SK-N-SH (cell line): Measurements from ENCODE around the gene CSTF2T. TPM values are rescaled to one million over a fixed set of nuclear protein-coding genes. Genes with fewer than 3 reads are reported as not detected.

Experiments
- CTCF ChIA-PET: fragments of 300-600, 350-600 bp; formaldehyde crosslinking; extraction: SDS; loops from one replicate; lab custom pipeline; 2021; lab: Yijun Ruan, JAX
- POLR2A ChIA-PET: fragments of 350-600 bp; sonication (Branson Sonifier 250); formaldehyde crosslinking; extraction: SDS; loops from one replicate; lab custom pipeline; 2020; ENCODE audit warnings: antibody characterized with exemption, inconsistent platforms; lab: Yijun Ruan, JAX
- DNase-seq: peaks from one replicate; pipeline ENCODE4 v3.0.0; 2012
- H2AFZ ChIP-seq: fragments of 200-600 bp; sonication (generic); 2 replicates; pipeline ENCODE4 v1.8.1; 2016; ENCODE audit warnings: antibody characterized with exemption, mild to moderate bottlenecking, low read depth
- H3F3A ChIP-seq: fragments of 200-600 bp; sonication (generic); replicated peaks from 2 replicates; pipeline ENCODE3; 2016; ENCODE audit warnings: antibody characterized with exemption, mild to moderate bottlenecking; ENCODE audit not compliant: insufficient read depth
- H3K27ac ChIP-seq, 2 experiments: fragments of 200-500 bp in 1 of 2; fragments of 200-600 bp in 1 of 2; sonication (Bioruptor generic) in 1 of 2; sonication (generic), shearing (Covaris generic) in 1 of 2; 2 replicates each; pipeline versions ENCODE4 v1.5.1 to v1.6.1; 2014 to 2016; ENCODE audit warnings: low read depth in 2 of 2, inconsistent platforms in 1 of 2, low read length in 1 of 2, mild to moderate bottlenecking in 1 of 2, mixed read lengths in 1 of 2
- H3K27me3 ChIP-seq: fragments of 200-600 bp; sonication (generic), shearing (Covaris generic); 2 replicates; pipeline ENCODE4 v1.6.1; 2016; ENCODE audit warnings: mixed run types; ENCODE audit not compliant: insufficient read depth
- H3K36me3 ChIP-seq, 2 experiments: fragments of 200-500 bp in 1 of 2; fragments of 200-600 bp in 1 of 2; sonication (Bioruptor generic) in 1 of 2; sonication (generic) in 1 of 2; replicated peaks in 1 of 2; 2 replicates each; pipeline versions ENCODE3 to v1.5.1; 2014 to 2016; ENCODE audit warnings: low read length in 1 of 2, mild to moderate bottlenecking in 1 of 2; ENCODE audit not compliant: insufficient read depth in 2 of 2, control insufficient read depth in 1 of 2
- H3K4me1 ChIP-seq, 2 experiments: fragments of 200-500 bp in 1 of 2; fragments of 200-600 bp in 1 of 2; sonication (Bioruptor generic) in 1 of 2; sonication (generic), shearing (Covaris generic) in 1 of 2; 2 replicates each; pipeline versions ENCODE4 v1.5.1 to v1.6.1; 2014 to 2016; ENCODE audit warnings: low read depth in 1 of 2, low read length in 1 of 2, mixed run types in 1 of 2; ENCODE audit not compliant: insufficient read depth in 2 of 2, control insufficient read depth in 1 of 2
- H3K4me2 ChIP-seq: fragments of 200-600 bp; sonication (generic), shearing (Covaris generic); 2 replicates; pipeline ENCODE4 v1.6.1; 2017; ENCODE audit warnings: mixed run types
- H3K4me3 ChIP-seq, 2 experiments: fragments of 200-500 bp in 1 of 2; fragments of 200-600 bp in 1 of 2; sonication (Bioruptor generic) in 1 of 2; sonication (generic), shearing (Covaris generic) in 1 of 2; 2 replicates each; pipeline versions ENCODE4 v1.5.1 to v1.8.1; 2014 to 2016; ENCODE audit warnings: low read depth in 2 of 2, inconsistent platforms in 1 of 2, low read length in 1 of 2, mild to moderate bottlenecking in 1 of 2, mixed read lengths in 1 of 2, moderate library complexity in 1 of 2
- H3K79me2 ChIP-seq: fragments of 200-600 bp; sonication (generic); 2 replicates; pipeline ENCODE4 v1.8.1; 2017; ENCODE audit warnings: mild to moderate bottlenecking; ENCODE audit not compliant: insufficient read depth
- H3K9ac ChIP-seq: fragments of 200-600 bp; sonication (generic); 2 replicates; pipeline ENCODE4 v1.6.1; 2017; ENCODE audit warnings: mixed run types
- H3K9me2 ChIP-seq: fragments of 200-600 bp; sonication (generic); 2 replicates; pipeline ENCODE4 v1.6.1; 2017; ENCODE audit warnings: mixed run types
- H3K9me3 ChIP-seq: fragments of 200-600 bp; sonication (generic); 2 replicates; pipeline ENCODE4 v1.6.1; 2017; ENCODE audit warnings: mixed run types, mild to moderate bottlenecking, moderate library complexity
- H4K20me1 ChIP-seq: fragments of 200-600 bp; sonication (generic); 2 replicates; pipeline ENCODE4 v1.6.1; 2017; ENCODE audit warnings: mild to moderate bottlenecking, mixed run types; ENCODE audit not compliant: insufficient read depth
- CTCF ChIP-seq: fragments of 200-600 bp; sonication (generic); IDR thresholded peaks from 2 replicates; pipeline ENCODE4 v1.6.1; 2017; ENCODE audit warnings: antibody characterized with exemption, mild to moderate bottlenecking, moderate library complexity
- ELF1 ChIP-seq: IDR thresholded peaks from 2 replicates; pipeline ENCODE4 v1.4.0; 2012
- EP300 ChIP-seq, 2 experiments: IDR thresholded peaks; 2 replicates each; pipeline versions ENCODE4 v1.4.0 to v1.6.1; 2012; ENCODE audit warnings: borderline replicate concordance in 1 of 2, low read depth in 1 of 2, low read length in 1 of 2
- EZH2phosphoT487 ChIP-seq: fragments of 200-600 bp; sonication (generic); IDR thresholded peaks from 2 replicates; pipeline ENCODE4 v1.6.1; 2017; ENCODE audit warnings: low read depth, mixed run types, mild to moderate bottlenecking, antibody characterized with exemption, moderate library complexity, borderline replicate concordance
- FOXM1 ChIP-seq: IDR thresholded peaks from 2 replicates; pipeline ENCODE4 v1.4.0; 2012; ENCODE audit warnings: low read depth, mild to moderate bottlenecking
- GABPA ChIP-seq: IDR thresholded peaks from 2 replicates; pipeline ENCODE4 v1.4.0; 2012; ENCODE audit warnings: low read depth, mild to moderate bottlenecking
- GATA2 ChIP-seq: sonication (generic); formaldehyde crosslinking; IDR thresholded peaks from 2 replicates; pipeline ENCODE4 v1.5.0; 2020; ENCODE audit warnings: mild to moderate bottlenecking, missing genetic modification reagents
- IRF3 ChIP-seq: fragments of 150-350 bp; IDR thresholded peaks from 2 replicates; pipeline ENCODE4 v1.6.1; 2016; ENCODE audit warnings: mild to moderate bottlenecking, low read depth, low read length
- JUND ChIP-seq: IDR thresholded peaks from 2 replicates; pipeline ENCODE4 v1.4.0; 2012
- NFIC ChIP-seq: IDR thresholded peaks from 2 replicates; pipeline ENCODE4 v1.4.0; 2012; ENCODE audit warnings: borderline replicate concordance
- NRF1 ChIP-seq: IDR thresholded peaks from 2 replicates; pipeline ENCODE4 v1.6.1; 2012; ENCODE audit warnings: low read depth, mild to moderate bottlenecking, low read length
- PBX3 ChIP-seq: IDR thresholded peaks from 2 replicates; pipeline ENCODE4; 2012
- POLR2AphosphoS5 ChIP-seq: IDR thresholded peaks from 2 replicates; pipeline ENCODE4 v1.6.1; 2012; ENCODE audit warnings: low read depth, low read length
- RAD21 ChIP-seq: IDR thresholded peaks from 2 replicates; pipeline ENCODE4 v1.6.1; 2012; ENCODE audit warnings: mild to moderate bottlenecking, low read length
- RCOR1 ChIP-seq: fragments of 150-350 bp; IDR thresholded peaks from 2 replicates; pipeline ENCODE4 v1.6.1; 2017; ENCODE audit warnings: antibody characterized with exemption, low read length
- RFX5 ChIP-seq: IDR thresholded peaks from 2 replicates; pipeline ENCODE4 v1.6.1; 2012; ENCODE audit warnings: mild to moderate bottlenecking, improper control_type of control experiment, low read length
- TAF1 ChIP-seq: IDR thresholded peaks from 2 replicates; pipeline ENCODE4 v1.6.1; 2012; ENCODE audit warnings: low read depth, mild to moderate bottlenecking, low read length, moderate library complexity, borderline replicate concordance
- TEAD4 ChIP-seq: IDR thresholded peaks from 2 replicates; pipeline ENCODE4 v1.4.0; 2012; ENCODE audit warnings: mild to moderate bottlenecking, borderline replicate concordance; ENCODE audit not compliant: insufficient read depth
- USF2 ChIP-seq: fragments of 150-350 bp; IDR thresholded peaks from 2 replicates; pipeline ENCODE4 v1.6.1; 2017; ENCODE audit warnings: antibody characterized with exemption, low read length, low read depth, borderline replicate concordance
- YY1 ChIP-seq: IDR thresholded peaks from 2 replicates; pipeline ENCODE4 v1.4.0; 2012; ENCODE audit warnings: low read depth, mild to moderate bottlenecking
- WGBS: methylation state at CpG from one replicate; pipeline ENCODE4 v1.1.6; 2017; ENCODE audit warnings: low lambda C conversion rate; 5-methylcytosine and 5-hydroxymethylcytosine counted together
- polyA plus RNA-seq, 3 experiments: library from polyadenylated mRNA; depleted of rRNA; stranded (reverse); fragments of >200 nt; gene quantifications; 2 replicates each; pipeline ENCODE4 v1.2.3, GENCODE V29; 2012
- TF ChIP-seq, protein P1 (sequence below): IDR thresholded peaks from 2 replicates; pipeline ENCODE4 v1.6.1; 2012; ENCODE audit warnings: mild to moderate bottlenecking, low read depth, low read length, moderate library complexity
- TF ChIP-seq, protein P2 (sequence below): IDR thresholded peaks from 2 replicates; pipeline ENCODE4 v1.4.0; 2012; ENCODE audit warnings: low read depth

CSTF2T gene
- 4.3 and 4.6 TPM in 2 replicates for polyA plus RNA-seq (2012; rRNA removed)
- 4.7 and 5.4 TPM in 2 replicates for polyA plus RNA-seq (2012; cell fraction: cytosol; rRNA removed)
- 2.4 and 3.3 TPM in 2 replicates for polyA plus RNA-seq (2012; cell fraction: nucleus; rRNA removed)

GRCh38 chr10:51699475-51700227 lies at the start of gene CSTF2T:
CSTF2T (minus strand) TSS chr10:51699595; CDS start chr10:51699549, 46 bp downstream.
- no peaks in the 10 kb centered on the region for H3K27me3 ChIP-seq
- DNase-seq: peak; percentile 64
- H4K20me1 ChIP-seq: peaks cover 4% of the 10 kb centered on the region
- H3K4me3 ChIP-seq: peak within 1 kb of the TSS; percentile 79 to 99
- WGBS: 3% methylated on average over 43 of the region's 45 CpGs
- H3K9me3 ChIP-seq: no peaks in the 10 kb centered on the region
- H3K9ac ChIP-seq: peak within 1 kb of the TSS; percentile 73
- peak within 1 kb of the TSS; percentile 89 for H2AFZ ChIP-seq
- peak within 1 kb of the TSS; percentile 86 for H3K4me2 ChIP-seq
- peak within 1 kb of the TSS; percentile 86 to 99 for H3K27ac ChIP-seq
- ChIA-PET POLR2A (interaction anchor here (0.6 kb wide), 1 partner anchor 543 kb away, joined by 3 read pairs; no protein-coding TSS in a partner anchor), CTCF (interaction anchor here (1.3 to 1.7 kb wide), 2 partner anchors 10 to 636 kb away, joined by 4 to 6 read pairs; no protein-coding TSS in a partner anchor)
- no peaks in the 10 kb centered on the region for H3K9me2 ChIP-seq
- peaks cover 5% of the 10 kb centered on the region for H3F3A ChIP-seq
- peaks cover 37% of the 10 kb centered on the region for H3K79me2 ChIP-seq
- H3K36me3 ChIP-seq: peaks cover 25 to 32% of the 10 kb centered on the region in 2 experiments
- H3K4me1 ChIP-seq: peaks cover 0 to 26% of the 10 kb centered on the region in 2 experiments; a peak in 3 of 4 replicates
- peak; percentile 31; the same call in 1 of the 2 replicates for TF ChIP-seq IRF3
- TF ChIP-seq FOXM1: no peak
- 0 out of 4 replicates have a peak, but pooled peaks of 1 of the 2 experiments have one; percentile 13 for TF ChIP-seq EP300 (IDR thresholded peaks at IDR 0.05; ENCODE audit: borderline replicate concordance in 1 of 2, low read depth in 1 of 2, low read length in 1 of 2)
- peak; percentile 5; the same call in 1 of the 2 replicates for TF ChIP-seq RCOR1
- no peak for TF ChIP-seq TEAD4
- TF ChIP-seq ELF1: peak; percentile 71
- TF ChIP-seq GABPA: peak; percentile 99
- peak; percentile 21; the same call in 1 of the 2 replicates for TF ChIP-seq RAD21
- peak; percentile 85 for TF ChIP-seq POLR2AphosphoS5
- TF ChIP-seq, protein P1, sequence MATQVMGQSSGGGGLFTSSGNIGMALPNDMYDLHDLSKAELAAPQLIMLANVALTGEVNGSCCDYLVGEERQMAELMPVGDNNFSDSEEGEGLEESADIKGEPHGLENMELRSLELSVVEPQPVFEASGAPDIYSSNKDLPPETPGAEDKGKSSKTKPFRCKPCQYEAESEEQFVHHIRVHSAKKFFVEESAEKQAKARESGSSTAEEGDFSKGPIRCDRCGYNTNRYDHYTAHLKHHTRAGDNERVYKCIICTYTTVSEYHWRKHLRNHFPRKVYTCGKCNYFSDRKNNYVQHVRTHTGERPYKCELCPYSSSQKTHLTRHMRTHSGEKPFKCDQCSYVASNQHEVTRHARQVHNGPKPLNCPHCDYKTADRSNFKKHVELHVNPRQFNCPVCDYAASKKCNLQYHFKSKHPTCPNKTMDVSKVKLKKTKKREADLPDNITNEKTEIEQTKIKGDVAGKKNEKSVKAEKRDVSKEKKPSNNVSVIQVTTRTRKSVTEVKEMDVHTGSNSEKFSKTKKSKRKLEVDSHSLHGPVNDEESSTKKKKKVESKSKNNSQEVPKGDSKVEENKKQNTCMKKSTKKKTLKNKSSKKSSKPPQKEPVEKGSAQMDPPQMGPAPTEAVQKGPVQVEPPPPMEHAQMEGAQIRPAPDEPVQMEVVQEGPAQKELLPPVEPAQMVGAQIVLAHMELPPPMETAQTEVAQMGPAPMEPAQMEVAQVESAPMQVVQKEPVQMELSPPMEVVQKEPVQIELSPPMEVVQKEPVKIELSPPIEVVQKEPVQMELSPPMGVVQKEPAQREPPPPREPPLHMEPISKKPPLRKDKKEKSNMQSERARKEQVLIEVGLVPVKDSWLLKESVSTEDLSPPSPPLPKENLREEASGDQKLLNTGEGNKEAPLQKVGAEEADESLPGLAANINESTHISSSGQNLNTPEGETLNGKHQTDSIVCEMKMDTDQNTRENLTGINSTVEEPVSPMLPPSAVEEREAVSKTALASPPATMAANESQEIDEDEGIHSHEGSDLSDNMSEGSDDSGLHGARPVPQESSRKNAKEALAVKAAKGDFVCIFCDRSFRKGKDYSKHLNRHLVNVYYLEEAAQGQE: no peak
- TF ChIP-seq USF2: no peak
- no peak for TF ChIP-seq JUND
- TF ChIP-seq YY1: peak; percentile 99
- TF ChIP-seq NFIC: no peak
- no peak for TF ChIP-seq PBX3
- TF ChIP-seq GATA2 (CRISPR knock-in tag): no peak
- no peak for TF ChIP-seq CTCF
- TF ChIP-seq, protein P2, sequence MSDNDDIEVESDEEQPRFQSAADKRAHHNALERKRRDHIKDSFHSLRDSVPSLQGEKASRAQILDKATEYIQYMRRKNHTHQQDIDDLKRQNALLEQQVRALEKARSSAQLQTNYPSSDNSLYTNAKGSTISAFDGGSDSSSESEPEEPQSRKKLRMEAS: peak; percentile 91
- TF ChIP-seq EZH2phosphoT487: no peak
- TF ChIP-seq TAF1: peak; percentile 77
- no peak for TF ChIP-seq RFX5
- no peak for TF ChIP-seq NRF1
